GM13977 (cell line): ENCODE results near the gene DNMBP.

Experiments
- DNase-seq: peaks from one replicate; pipeline ENCODE4 v3.0.0; 2012; ENCODE audit warnings: low spot score
- in situ Hi-C: fragments of 300-500 bp; cut with MboI; formaldehyde crosslinking; loops from one replicate; pipeline ENCODE4 v1.12.0; 2022; ENCODE audit warnings: low sequenced_read_pairs, low pct_unique_long_range_greater_than_20kb, mixed read lengths, inconsistent platforms; ENCODE audit not compliant: unreplicated experiment
- TF ChIP-seq, protein P1 (sequence below): IDR thresholded peaks from 2 replicates; pipeline ENCODE4 v1.5.1; 2012; ENCODE audit warnings: mild to moderate bottlenecking, control low read depth; ENCODE audit not compliant: insufficient read depth; ENCODE audit errors: extremely low read depth, missing control alignments

Gene DNMBP

DNA sequence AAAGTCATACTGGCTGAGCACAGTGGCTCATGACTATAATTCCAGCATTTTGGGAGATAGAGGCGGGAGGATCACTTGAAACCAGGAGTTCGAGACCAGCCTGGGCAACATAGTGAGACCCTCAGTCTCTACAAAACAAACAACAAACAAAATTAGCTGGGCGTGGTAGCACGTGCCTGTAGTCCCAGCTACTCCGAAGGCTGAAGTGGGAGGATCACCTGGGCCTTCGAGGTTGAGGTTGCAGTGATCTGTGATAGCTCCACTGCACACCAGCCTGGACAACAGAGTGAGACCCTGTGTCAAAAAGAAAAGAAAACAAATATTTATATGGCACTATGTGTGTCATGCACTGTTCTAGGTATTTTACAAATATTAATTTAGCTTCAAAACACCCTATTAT, 94.3 kb downstream of the DNMBP start:
- DNase-seq = no peak
- in situ Hi-C loops = no loop called here
- TF ChIP-seq, protein P1, sequence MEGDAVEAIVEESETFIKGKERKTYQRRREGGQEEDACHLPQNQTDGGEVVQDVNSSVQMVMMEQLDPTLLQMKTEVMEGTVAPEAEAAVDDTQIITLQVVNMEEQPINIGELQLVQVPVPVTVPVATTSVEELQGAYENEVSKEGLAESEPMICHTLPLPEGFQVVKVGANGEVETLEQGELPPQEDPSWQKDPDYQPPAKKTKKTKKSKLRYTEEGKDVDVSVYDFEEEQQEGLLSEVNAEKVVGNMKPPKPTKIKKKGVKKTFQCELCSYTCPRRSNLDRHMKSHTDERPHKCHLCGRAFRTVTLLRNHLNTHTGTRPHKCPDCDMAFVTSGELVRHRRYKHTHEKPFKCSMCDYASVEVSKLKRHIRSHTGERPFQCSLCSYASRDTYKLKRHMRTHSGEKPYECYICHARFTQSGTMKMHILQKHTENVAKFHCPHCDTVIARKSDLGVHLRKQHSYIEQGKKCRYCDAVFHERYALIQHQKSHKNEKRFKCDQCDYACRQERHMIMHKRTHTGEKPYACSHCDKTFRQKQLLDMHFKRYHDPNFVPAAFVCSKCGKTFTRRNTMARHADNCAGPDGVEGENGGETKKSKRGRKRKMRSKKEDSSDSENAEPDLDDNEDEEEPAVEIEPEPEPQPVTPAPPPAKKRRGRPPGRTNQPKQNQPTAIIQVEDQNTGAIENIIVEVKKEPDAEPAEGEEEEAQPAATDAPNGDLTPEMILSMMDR = no peak

DNA sequence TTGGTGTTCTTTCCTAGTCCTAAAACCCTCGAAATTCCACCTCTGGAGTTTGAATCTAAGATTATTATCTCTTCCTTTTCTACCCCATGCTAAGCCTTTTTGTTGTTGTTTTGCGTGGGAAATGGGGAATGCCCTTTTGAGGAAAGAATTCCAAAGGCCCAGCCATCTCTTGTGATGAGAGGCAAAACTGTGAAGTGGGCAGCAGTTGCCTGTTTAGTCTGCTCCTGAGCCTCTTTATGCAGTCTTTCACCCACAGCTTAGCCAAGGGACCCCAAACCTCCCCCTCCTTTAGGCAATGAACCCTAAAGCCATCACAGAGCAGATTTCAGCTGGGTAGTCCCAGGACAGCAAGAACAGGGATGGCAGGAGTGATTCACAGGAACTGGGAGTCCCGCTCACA, 95.5 kb downstream of the DNMBP start:
- no peak for DNase-seq
- in situ Hi-C loops = no loop called here
- TF ChIP-seq, protein P1 = no peak

DNA sequence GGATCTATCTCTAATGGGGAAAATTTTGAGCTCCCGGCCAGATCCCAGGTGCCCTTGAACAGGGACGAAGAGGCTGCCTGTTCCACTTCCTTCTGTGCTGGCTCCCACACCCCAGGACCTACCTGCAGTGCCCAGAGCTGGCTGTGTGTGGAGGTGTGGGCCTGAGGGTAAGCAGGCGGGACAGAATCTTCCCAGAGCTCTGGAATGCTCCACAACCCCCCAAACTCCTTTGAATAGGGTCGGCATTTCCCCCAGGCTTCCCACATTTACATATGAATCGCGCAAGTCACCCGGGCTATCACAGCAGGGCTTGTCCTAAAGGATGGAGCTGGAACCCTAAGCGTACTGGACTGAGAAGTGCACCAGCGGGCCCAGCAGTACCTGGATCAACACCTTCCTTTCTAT, 95.9 kb downstream of the DNMBP start:
- no peak for DNase-seq

DNA sequence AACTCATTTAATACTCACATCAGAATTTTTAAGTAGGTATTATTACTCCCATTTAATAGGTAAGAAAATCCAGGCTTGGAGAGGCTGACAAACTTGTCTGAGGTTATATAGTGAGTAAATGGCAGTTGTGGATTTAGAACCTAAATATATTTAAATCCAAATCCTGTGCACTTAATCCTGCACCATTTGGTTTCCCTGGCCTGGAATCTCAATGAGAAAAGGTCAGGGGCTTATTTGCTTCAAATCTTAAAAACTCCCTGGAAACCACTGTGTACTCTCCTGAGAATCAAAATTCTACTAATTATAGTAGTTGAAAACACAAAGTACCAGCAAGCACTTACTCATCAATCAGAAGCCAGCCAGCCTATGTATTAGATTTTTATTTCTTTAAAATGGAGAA, 97.7 kb downstream of the DNMBP start:
- TF ChIP-seq, protein P1 = no peak
- in situ Hi-C loops = no loop called here

More for the DNA sequence above, 95.9 kb downstream of the DNMBP start:
- TF ChIP-seq, protein P1 = no peak
- in situ Hi-C loops = no loop called here

DNA sequence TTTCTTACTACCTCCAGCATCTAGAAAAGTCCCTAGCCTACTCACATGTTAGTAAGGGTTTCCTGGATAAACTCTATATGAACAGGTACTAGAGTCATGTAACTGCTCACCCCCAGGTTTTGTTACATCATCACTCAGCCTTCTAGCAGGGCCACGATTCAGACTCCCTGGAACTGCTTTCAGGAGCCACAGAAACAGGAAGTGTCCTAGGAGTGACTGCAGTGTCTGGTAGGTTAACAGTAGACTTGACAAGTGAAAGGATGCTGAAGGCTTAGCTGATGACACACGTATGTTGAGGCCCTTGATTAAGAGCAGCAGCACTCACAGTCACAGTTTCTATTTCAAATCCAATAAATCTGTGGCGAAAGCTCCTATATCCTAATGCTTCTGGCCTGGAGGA, 101.2 kb downstream of the DNMBP start:
- in situ Hi-C loops = no loop called here
- no peak for DNase-seq
- TF ChIP-seq, protein P1 = no peak

More for the DNA sequence above, 97.7 kb downstream of the DNMBP start:
- no peak for DNase-seq

DNA sequence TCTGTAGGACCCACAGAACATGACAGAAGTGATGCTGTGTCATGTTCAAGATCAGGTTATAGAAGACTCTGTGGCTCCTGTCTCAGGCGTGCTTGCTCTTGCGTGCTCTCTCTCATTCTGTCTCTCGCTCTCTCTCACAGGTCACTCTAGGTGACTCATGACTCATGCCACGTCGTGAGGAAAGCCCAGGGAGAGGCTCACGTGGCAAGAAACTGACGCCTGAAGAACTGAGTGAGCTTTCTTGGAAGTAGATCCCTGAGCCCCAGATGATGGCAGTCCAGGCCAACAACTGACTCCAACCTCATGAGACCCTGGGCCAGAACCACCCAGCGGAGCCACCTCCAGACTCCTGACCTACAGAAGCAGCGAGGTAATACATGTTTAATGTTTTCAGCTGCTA, 103.3 kb downstream of the DNMBP start:
- TF ChIP-seq, protein P1 = no peak
- DNase-seq = no peak
- in situ Hi-C loops = no loop called here

DNA sequence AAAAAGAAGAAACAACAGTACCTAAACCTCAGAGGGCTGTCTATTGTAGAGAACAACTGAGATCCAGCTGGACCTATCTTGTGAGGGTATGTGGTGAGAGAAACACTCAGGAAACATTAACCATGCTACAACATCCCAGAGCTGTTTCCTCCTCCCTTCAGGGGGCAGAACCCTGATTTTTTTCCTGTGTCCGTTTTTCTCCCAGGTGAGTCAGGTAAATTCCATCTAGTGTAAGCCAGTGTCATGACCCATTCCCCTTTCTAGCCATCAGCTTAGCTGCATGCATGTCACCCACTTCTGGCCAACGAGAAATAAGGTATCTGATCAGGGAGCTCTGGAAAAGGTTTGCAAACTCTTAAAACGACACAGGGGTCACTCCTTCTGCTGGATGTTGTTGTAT, 103.8 kb downstream of the DNMBP start:
- DNase-seq = no peak
- in situ Hi-C loops = no loop called here
- TF ChIP-seq, protein P1 = no peak
